Osteoblast (primary cell): Measurements from ENCODE around the gene CIAO3. TPM values are rescaled to one million over a fixed set of nuclear protein-coding genes. Genes with fewer than 3 reads are reported as not detected.
A peak's percentile ranks its signal among the peaks of the same experiment; 100 is the strongest.
"Not testable (repeated sequence)": the region's sequence is repeated elsewhere in the genome, so short reads cannot be mapped to it uniquely, and the experiment has no call there.

Source experiments
- DNase-seq: peaks from one replicate; pipeline ENCODE4 v3.0.0; 2011; ENCODE audit warnings: low spot score, mixed read lengths; ENCODE audit not compliant: insufficient read length; ENCODE audit errors: missing footprints
- H2AFZ ChIP-seq: 2 replicates; pipeline ENCODE4 v1.6.0; 2011; ENCODE audit warnings: mild to moderate bottlenecking, low read length
- H3K27ac ChIP-seq: 2 replicates; pipeline ENCODE4 v1.5.1; 2011; ENCODE audit warnings: mild to moderate bottlenecking, low read depth, low read length, moderate library complexity
- H3K27me3 ChIP-seq: 2 replicates; pipeline ENCODE4 v1.6.0; 2012; ENCODE audit warnings: mild to moderate bottlenecking, control low read depth, inconsistent platforms, low read length, moderate library complexity; ENCODE audit not compliant: insufficient read depth
- H3K36me3 ChIP-seq: 2 replicates; pipeline ENCODE4 v1.5.1; 2011; ENCODE audit warnings: mild to moderate bottlenecking, low read length, control low read depth, moderate library complexity; ENCODE audit not compliant: insufficient read depth
- H3K4me1 ChIP-seq: 2 replicates; pipeline ENCODE4 v1.5.1; 2011; ENCODE audit warnings: mild to moderate bottlenecking, low read length, control low read depth, moderate library complexity; ENCODE audit not compliant: insufficient read depth
- H3K4me2 ChIP-seq: 2 replicates; pipeline ENCODE4 v1.6.0; 2011; ENCODE audit warnings: mild to moderate bottlenecking, low read length; ENCODE audit not compliant: insufficient read depth
- H3K4me3 ChIP-seq: fragments of 200-600 bp; sonication (generic); 3 replicates; pipeline ENCODE4 v1.5.1; 2012; ENCODE audit warnings: mild to moderate bottlenecking, low read length, inconsistent platforms; ENCODE audit not compliant: insufficient read depth
- H3K79me2 ChIP-seq: 2 replicates; pipeline ENCODE4 v1.6.0; 2012; ENCODE audit warnings: mild to moderate bottlenecking, low read length, control low read depth, inconsistent platforms; ENCODE audit not compliant: insufficient read depth
- H3K9me3 ChIP-seq: 2 replicates; pipeline ENCODE4 v1.5.1; 2011; ENCODE audit warnings: low read depth, low read length, control low read depth
- H4K20me1 ChIP-seq: 2 replicates; pipeline ENCODE4 v1.6.0; 2012; ENCODE audit warnings: mild to moderate bottlenecking, low read length, control low read depth; ENCODE audit not compliant: insufficient read depth
- total RNA-seq: library from RNA; depleted of rRNA; stranded (reverse); fragments of >200 nt; gene quantifications from 2 replicates; pipeline ENCODE4 v1.2.3, GENCODE V29; 2012
- TF ChIP-seq, protein P1 (sequence below): IDR thresholded peaks from 2 replicates; pipeline ENCODE4 v1.5.1; 2011; ENCODE audit warnings: mild to moderate bottlenecking, low read depth, low read length, moderate library complexity; ENCODE audit errors: extremely low read depth

Gene CIAO3
- total RNA-seq, 1 donor = 32.2 TPM

DNA sequence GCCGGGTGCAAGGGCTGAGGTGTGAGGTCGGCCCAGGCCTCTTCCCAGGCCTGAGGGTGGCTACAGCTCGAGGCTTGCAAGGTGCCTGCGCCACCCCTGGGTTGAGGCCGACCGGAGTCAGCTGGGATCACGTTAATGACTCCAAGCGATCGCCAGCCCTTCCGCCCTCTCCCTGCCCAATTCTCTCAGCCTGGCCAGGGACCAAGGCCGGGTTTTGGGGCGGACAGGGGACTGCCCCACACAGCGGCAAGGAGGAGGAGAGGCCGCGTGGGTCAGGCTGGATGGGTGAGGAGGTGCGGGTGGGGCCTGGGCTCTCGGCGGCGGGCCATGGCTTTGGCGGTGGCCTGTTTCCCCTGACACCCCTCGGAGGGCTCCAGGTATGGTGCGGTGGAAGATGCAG is 47.4 kb downstream of the CIAO3 start:
- Histone ChIP-seq H3K27me3 (peaks cover 43% of the 10 kb centered on the region), H4K20me1 (peaks cover 5% of the 10 kb centered on the region), H3K27ac (no peak overlapping the region), H3K4me1 (peaks cover 6% of the 10 kb centered on the region), H3K4me3 (no peak overlapping the region), H3K36me3 (no peaks in the 10 kb centered on the region), H3K9me3 (no peaks in the 10 kb centered on the region), H3K79me2 (peaks cover 15% of the 10 kb centered on the region), H3K4me2 (no peak overlapping the region), H2AFZ (no peak overlapping the region)
- no peak for DNase-seq
- TF ChIP-seq, protein P1, sequence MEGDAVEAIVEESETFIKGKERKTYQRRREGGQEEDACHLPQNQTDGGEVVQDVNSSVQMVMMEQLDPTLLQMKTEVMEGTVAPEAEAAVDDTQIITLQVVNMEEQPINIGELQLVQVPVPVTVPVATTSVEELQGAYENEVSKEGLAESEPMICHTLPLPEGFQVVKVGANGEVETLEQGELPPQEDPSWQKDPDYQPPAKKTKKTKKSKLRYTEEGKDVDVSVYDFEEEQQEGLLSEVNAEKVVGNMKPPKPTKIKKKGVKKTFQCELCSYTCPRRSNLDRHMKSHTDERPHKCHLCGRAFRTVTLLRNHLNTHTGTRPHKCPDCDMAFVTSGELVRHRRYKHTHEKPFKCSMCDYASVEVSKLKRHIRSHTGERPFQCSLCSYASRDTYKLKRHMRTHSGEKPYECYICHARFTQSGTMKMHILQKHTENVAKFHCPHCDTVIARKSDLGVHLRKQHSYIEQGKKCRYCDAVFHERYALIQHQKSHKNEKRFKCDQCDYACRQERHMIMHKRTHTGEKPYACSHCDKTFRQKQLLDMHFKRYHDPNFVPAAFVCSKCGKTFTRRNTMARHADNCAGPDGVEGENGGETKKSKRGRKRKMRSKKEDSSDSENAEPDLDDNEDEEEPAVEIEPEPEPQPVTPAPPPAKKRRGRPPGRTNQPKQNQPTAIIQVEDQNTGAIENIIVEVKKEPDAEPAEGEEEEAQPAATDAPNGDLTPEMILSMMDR = no peak

DNA sequence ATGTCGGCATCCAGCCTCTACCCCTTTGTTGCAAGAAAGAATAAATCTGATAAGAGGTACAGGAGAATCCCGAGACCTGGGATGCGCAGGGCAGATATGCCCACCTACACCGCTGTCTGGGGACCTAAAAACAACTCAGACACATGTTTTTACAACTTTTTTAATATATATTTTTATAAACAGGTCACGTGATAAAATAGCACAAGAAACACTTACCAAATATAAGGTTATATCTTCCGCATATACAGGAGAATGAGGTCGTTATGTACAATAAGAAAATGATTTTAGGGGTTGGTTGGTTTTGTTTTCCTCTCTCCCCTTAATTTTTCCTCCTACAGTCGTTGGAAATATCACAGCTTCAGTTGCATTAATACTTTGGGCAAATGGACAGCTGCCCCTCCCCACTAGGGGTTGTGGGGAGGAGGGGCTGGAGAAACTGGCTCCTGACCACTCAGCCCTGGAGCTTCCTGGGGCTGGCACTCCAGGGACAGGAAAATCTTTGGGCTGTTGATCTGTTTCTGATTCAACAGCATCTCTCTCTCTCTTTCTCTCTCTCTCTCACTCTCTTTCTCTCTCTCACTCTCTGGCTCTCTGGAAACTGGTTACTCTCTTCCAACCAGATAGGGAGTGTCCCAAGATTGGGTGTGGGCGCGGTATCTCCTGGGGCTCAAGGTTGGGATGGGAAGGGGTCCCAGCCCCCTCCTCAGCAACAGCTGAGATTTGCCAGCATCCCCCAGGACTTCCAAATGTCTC is 48.3 kb downstream of the CIAO3 start:
- Histone ChIP-seq H2AFZ (no peak overlapping the region), H3K27ac (no peak overlapping the region), H3K79me2 (peaks cover 15% of the 10 kb centered on the region), H3K4me1 (peaks cover 6% of the 10 kb centered on the region), H3K9me3 (no peaks in the 10 kb centered on the region), H3K27me3 (peaks cover 43% of the 10 kb centered on the region), H4K20me1 (peaks cover 5% of the 10 kb centered on the region), H3K4me2 (no peak overlapping the region), H3K36me3 (peaks cover under 1% of the 10 kb centered on the region), H3K4me3 (no peak overlapping the region)
- TF ChIP-seq, protein P1 = no peak
- no peak for DNase-seq

DNA sequence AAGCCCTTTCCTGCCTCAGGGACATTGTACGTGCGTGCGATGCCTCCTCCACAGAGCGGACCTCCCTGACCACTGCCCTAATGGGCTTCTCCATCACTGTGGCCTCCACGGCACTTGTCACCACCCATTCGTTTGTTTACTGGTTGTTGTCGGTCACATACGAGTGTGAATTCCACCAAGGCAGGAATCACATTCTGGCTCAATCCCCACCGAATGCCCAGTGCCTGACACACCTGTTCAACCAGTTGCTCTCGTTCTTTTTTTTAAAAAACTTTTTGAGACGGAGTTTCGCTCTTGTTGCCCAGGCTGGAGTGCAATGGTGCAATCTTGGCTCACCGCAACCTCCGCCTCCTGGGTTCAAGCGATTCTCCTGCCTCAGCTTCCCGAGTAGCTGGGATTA is 49.6 kb downstream of the CIAO3 start:
- Histone ChIP-seq H3K27me3 (peaks cover 42% of the 10 kb centered on the region), H3K79me2 (peaks cover 15% of the 10 kb centered on the region)
- H2AFZ ChIP-seq, H3K27ac ChIP-seq, H4K20me1 ChIP-seq, H3K4me2 ChIP-seq, DNase-seq, H3K9me3 ChIP-seq, H3K36me3 ChIP-seq, H3K4me3 ChIP-seq, H3K4me1 ChIP-seq: not testable (repeated sequence)

DNA sequence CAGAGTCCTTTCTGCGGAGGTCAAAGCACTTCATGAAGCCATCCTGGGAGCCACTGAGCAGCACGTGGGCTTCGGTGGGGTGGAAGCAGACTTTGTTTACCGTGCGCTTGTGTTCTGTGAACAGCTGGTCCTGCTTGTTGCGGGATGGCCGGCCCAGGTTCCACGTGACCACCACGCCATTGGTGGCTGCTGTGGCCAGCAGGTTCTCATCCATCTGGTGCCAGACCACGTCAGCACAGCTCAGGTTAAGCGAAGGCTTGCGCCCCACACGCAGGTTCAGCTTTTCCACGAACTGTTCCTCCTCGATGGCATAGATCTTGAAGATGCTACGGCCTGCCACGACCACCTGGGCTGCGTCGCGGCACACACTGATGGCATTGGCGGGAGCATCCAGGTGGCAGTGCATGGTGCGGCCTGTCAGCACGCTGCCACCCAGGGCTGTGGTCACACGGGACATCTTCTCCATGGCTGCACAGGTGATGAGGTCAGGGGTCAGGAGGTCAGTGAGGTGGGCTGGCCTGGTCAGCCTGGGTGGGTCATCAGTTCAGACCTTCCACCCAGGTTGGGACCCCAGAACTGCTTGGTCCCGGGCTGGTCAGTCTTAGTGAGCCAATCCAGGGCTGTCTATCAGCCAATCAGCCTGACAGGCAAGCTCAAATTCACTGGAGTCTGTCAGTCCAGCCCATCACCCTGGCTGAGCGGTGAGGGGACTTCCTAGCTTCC is 51.5 kb downstream of the CIAO3 start:
- TF ChIP-seq, protein P1 = no peak
- H3K9me3 ChIP-seq = no peaks in the 10 kb centered on the region

More for the DNA sequence above, 51.5 kb downstream of the CIAO3 start:
- H3K36me3 ChIP-seq = peaks cover 2% of the 10 kb centered on the region
- DNase-seq = no peak
- peak overlapping the region; percentile 76 for H3K27ac ChIP-seq
- peak overlapping the region; percentile 94 for H3K4me3 ChIP-seq
- H3K79me2 ChIP-seq = peaks cover 22% of the 10 kb centered on the region
- H3K4me1 ChIP-seq = peaks cover 9% of the 10 kb centered on the region
- H3K4me2 ChIP-seq = peak overlapping the region; percentile 90
- peaks cover 25% of the 10 kb centered on the region for H3K27me3 ChIP-seq
- H2AFZ ChIP-seq = peak overlapping the region; percentile 88
- H4K20me1 ChIP-seq = no peaks in the 10 kb centered on the region
